RWPE2 (cell line): ENCODE results near the gene MXD1.
"Not testable (repeated sequence)": the region's sequence is repeated elsewhere in the genome, so short reads cannot be mapped to it uniquely, and the experiment has no call there.

ENCODE experiments used
- ATAC-seq: fragments of 200-7000 bp; cut with Tn5 transposase; 3 replicates; pipeline ENCODE4 v1.9.1; 2021; ENCODE audit warnings: low read depth
- DNase-seq: peaks from one replicate; pipeline ENCODE4 v3.0.0-alpha.2; 2020; ENCODE audit warnings: low spot score
- H3K27ac ChIP-seq: fragments of 450-650 bp; 2 replicates; pipeline ENCODE4 v1.5.1; 2017; ENCODE audit warnings: mild to moderate bottlenecking; ENCODE audit not compliant: poor library complexity, severe bottlenecking
- H3K27me3 ChIP-seq: fragments of 250-450 bp; sonication (Bioruptor Pico); 2 replicates; pipeline ENCODE4 v1.5.1; 2021; ENCODE audit warnings: mild to moderate bottlenecking, moderate library complexity; ENCODE audit not compliant: insufficient read depth, poor library complexity, severe bottlenecking
- H3K36me3 ChIP-seq: fragments of 250-450 bp; sonication (Bioruptor Pico); 2 replicates; pipeline ENCODE4 v1.5.1; 2020; ENCODE audit warnings: low read depth, mild to moderate bottlenecking, moderate library complexity
- H3K4me1 ChIP-seq: fragments of 250-450 bp; sonication (Bioruptor Pico); 2 replicates; pipeline ENCODE4 v1.5.1; 2021; ENCODE audit warnings: mild to moderate bottlenecking, moderate library complexity; ENCODE audit not compliant: insufficient read depth, poor library complexity, severe bottlenecking
- H3K4me3 ChIP-seq: fragments of 250-450 bp; sonication (Bioruptor Pico); 2 replicates; pipeline ENCODE4 v1.5.1; 2021; ENCODE audit warnings: mild to moderate bottlenecking, moderate library complexity; ENCODE audit not compliant: severe bottlenecking
- H3K9me3 ChIP-seq: fragments of 250-450 bp; sonication (Bioruptor Pico); 2 replicates; pipeline ENCODE4 v1.5.1; 2021; ENCODE audit warnings: mild to moderate bottlenecking, moderate library complexity; ENCODE audit not compliant: severe bottlenecking
- CTCF ChIP-seq: fragments of 450-650 bp; IDR thresholded peaks from one replicate; pipeline ENCODE4 v1.5.1; 2017; ENCODE audit warnings: mild to moderate bottlenecking, moderate library complexity; ENCODE audit not compliant: poor library complexity, severe bottlenecking

Gene MXD1

GRCh38 chr2:69893684-69894551 is 21.0 kb upstream of the MXD1 start, which contains the start of gene SNRNP27:
TSS of gene SNRNP27 (plus strand) at chr2:69893956. CDS start at chr2:69893985, 29 bp downstream.
- ATAC-seq = peak; percentile 83
- H3K27me3 ChIP-seq = no peaks in the 10 kb centered on the region

GRCh38 chr2:69894737-69895136 is 20.2 kb upstream of the MXD1 start:
- not testable (repeated sequence) for ATAC-seq, H3K4me1 ChIP-seq, DNase-seq, H3K27me3 ChIP-seq, H3K9me3 ChIP-seq
- H3K36me3 ChIP-seq = peaks cover 49% of the 10 kb centered on the region
- peak overlapping the region; percentile 56 for H3K27ac ChIP-seq
- H3K4me3 ChIP-seq = peak overlapping the region; percentile 69

More at GRCh38 chr2:69893684-69894551, 21.0 kb upstream of the MXD1 start, which contains the start of gene SNRNP27:
- Histone ChIP-seq H3K36me3 (peaks cover 41% of the 10 kb centered on the region), H3K4me1 (no peaks in the 10 kb centered on the region), H3K4me3 (peak within 1 kb of the TSS; percentile 69), H3K9me3 (peaks cover 3% of the 10 kb centered on the region), H3K27ac (peak within 1 kb of the TSS; percentile 56)
- peak; percentile 73 for DNase-seq
- TF ChIP-seq CTCF = no peak

- no peak for DNase-seq
- Histone ChIP-seq H3K36me3 (peaks cover 84% of the 10 kb centered on the region), H3K27me3 (no peaks in the 10 kb centered on the region), H3K9me3 (no peaks in the 10 kb centered on the region), H3K4me3 (no peak overlapping the region), H3K4me1 (no peaks in the 10 kb centered on the region), H3K27ac (no peak overlapping the region)
- ATAC-seq = no peak
- no peak for TF ChIP-seq CTCF
Measured at GRCh38 chr2:69902213-69902922, 12.5 kb upstream of the MXD1 start.

- TF ChIP-seq CTCF = no peak
- Histone ChIP-seq H3K4me1 (no peaks in the 10 kb centered on the region), H3K36me3 (peaks cover 74% of the 10 kb centered on the region), H3K9me3 (no peaks in the 10 kb centered on the region), H3K27ac (no peak overlapping the region), H3K4me3 (no peak overlapping the region), H3K27me3 (no peaks in the 10 kb centered on the region)
- no peak for ATAC-seq
- DNase-seq = no peak
Measured at GRCh38 chr2:69907216-69907615, 7.7 kb upstream of the MXD1 start.

- ATAC-seq = no peak
- Histone ChIP-seq H3K4me1 (peaks cover 14% of the 10 kb centered on the region), H3K27me3 (no peaks in the 10 kb centered on the region), H3K36me3 (peaks cover 61% of the 10 kb centered on the region), H3K27ac (peak overlapping the region; percentile 70), H3K9me3 (no peaks in the 10 kb centered on the region), H3K4me3 (no peak overlapping the region)
- no peak for DNase-seq
- peak; percentile 84 for TF ChIP-seq CTCF
Measured at GRCh38 chr2:69911985-69912563, 2.8 kb upstream of the MXD1 start.
